OCI-LY7 (cell line): ENCODE measurements around the gene CNNM4. TPM values are rescaled to one million over a fixed set of nuclear protein-coding genes. Genes with fewer than 3 reads are reported as not detected.

Experiments
- Bru-seq: library from RNA; stranded (reverse); fragments of 400-500 nt; gene quantifications from one replicate; lab custom pipeline; 2021; lab: Mats Ljungman, UMichigan
- BruChase-seq, 2 experiments: library from RNA; stranded (reverse); fragments of 400-500 nt; gene quantifications; one replicate each; lab custom pipeline; 2021; lab: Mats Ljungman, UMichigan
- BruUV-seq: library from RNA; stranded (reverse); fragments of 400-500 nt; replicated peaks from 2 replicates; lab custom pipeline; 2021; lab: Mats Ljungman, UMichigan
- CTCF ChIA-PET: fragments of 300-600 bp; sonication (Branson Sonifier 250); formaldehyde crosslinking; loops from one replicate; lab custom pipeline; 2022; ENCODE audit warnings: antibody characterized with exemption; ENCODE audit not compliant: unreplicated experiment; lab: Charles Lee
- POLR2A ChIA-PET: fragments of 300-600 bp; sonication (Branson Sonifier 250); formaldehyde crosslinking; loops from one replicate; lab custom pipeline; 2022; ENCODE audit warnings: antibody characterized with exemption; lab: Charles Lee
- DNase-seq: peaks from one replicate; pipeline ENCODE4 v3.0.0-alpha.2; 2015; ENCODE audit warnings: low spot score
- H2AFZ ChIP-seq: fragments of 200-600 bp; sonication (generic), shearing (Covaris generic); 2 replicates; pipeline ENCODE4 v1.6.1; 2014; ENCODE audit warnings: mild to moderate bottlenecking, antibody characterized with exemption, low read length, moderate library complexity
- H3K27ac ChIP-seq: fragments of 200-600 bp; sonication (generic); 2 replicates; pipeline ENCODE4 v1.5.1; 2014; ENCODE audit warnings: mixed run types, low read depth, mild to moderate bottlenecking, moderate library complexity, low read length, inconsistent platforms; ENCODE audit not compliant: poor library complexity, severe bottlenecking
- H3K36me3 ChIP-seq: fragments of 200-600 bp; sonication (generic); 2 replicates; pipeline ENCODE4 v1.6.1; 2014; ENCODE audit warnings: mild to moderate bottlenecking, antibody characterized with exemption, low read length, moderate library complexity, mixed read lengths; ENCODE audit not compliant: insufficient read depth
- H3K4me1 ChIP-seq: fragments of 200-600 bp; sonication (generic); 2 replicates; pipeline ENCODE4 v1.5.1; 2014; ENCODE audit warnings: mild to moderate bottlenecking, low read length; ENCODE audit not compliant: insufficient read depth, poor library complexity, severe bottlenecking
- H3K4me2 ChIP-seq: fragments of 200-600 bp; sonication (generic); 2 replicates; pipeline ENCODE4 v1.6.1; 2014; ENCODE audit warnings: mild to moderate bottlenecking, low read length
- H3K4me3 ChIP-seq: fragments of 200-600 bp; sonication (generic); 2 replicates; pipeline ENCODE4 v1.5.1; 2014; ENCODE audit warnings: mild to moderate bottlenecking, low read depth, low read length; ENCODE audit not compliant: poor library complexity, severe bottlenecking
- H3K79me2 ChIP-seq: fragments of 200-600 bp; sonication (generic); 2 replicates; pipeline ENCODE4 v1.6.1; 2016; ENCODE audit warnings: low read depth, mild to moderate bottlenecking, low read length, moderate library complexity, mixed read lengths; ENCODE audit not compliant: insufficient read depth
- H3K9me2 ChIP-seq: fragments of 200-600 bp; sonication (generic); 2 replicates; pipeline ENCODE4 v1.6.1; 2016; ENCODE audit warnings: mild to moderate bottlenecking, low read length, mixed read lengths; ENCODE audit not compliant: insufficient read depth
- H3K9me3 ChIP-seq: fragments of 200-600 bp; sonication (generic); 2 replicates; pipeline ENCODE4 v1.6.1; 2014; ENCODE audit warnings: mild to moderate bottlenecking, mixed run types, low read length, mixed read lengths
- H4K20me1 ChIP-seq: fragments of 200-600 bp; sonication (generic); 2 replicates; pipeline ENCODE4 v1.6.1; 2014; ENCODE audit warnings: mild to moderate bottlenecking, antibody characterized with exemption, low read length, moderate library complexity, mixed read lengths; ENCODE audit not compliant: insufficient read depth
- EZH2phosphoT487 ChIP-seq: fragments of 200-600 bp; sonication (generic); IDR thresholded peaks from 2 replicates; pipeline ENCODE4 v1.6.1; 2018; ENCODE audit warnings: low read depth, borderline replicate concordance, mild to moderate bottlenecking, mixed run types, antibody characterized with exemption, low read length, moderate library complexity, mixed read lengths
- intact Hi-C: fragments of 100-400 bp; cut with micrococcal nuclease; formaldehyde crosslinking; loops from one replicate; pipeline ENCODE4 v1.10.0; 2022; ENCODE audit not compliant: unreplicated experiment
- long read RNA-seq: library from polyadenylated mRNA; stranded (forward); transcript quantifications from one replicate; pipeline ENCODE4 v2.0.0, GENCODE V29; 2022
- total RNA-seq, 2 experiments: library from RNA; depleted of rRNA in 1 of 2; stranded (reverse); fragments of >200 nt in 1 of 2; shearing (Covaris generic) in 1 of 2; gene quantifications; 2 replicates each; pipeline ENCODE4 v1.2.3, GENCODE V29; 2014 to 2022
- TF ChIP-seq, protein P1 (sequence below): fragments of 200-600 bp; sonication (generic); conservative IDR thresholded peaks from 2 replicates; pipeline ENCODE4 v1.5.1; 2014; ENCODE audit warnings: mild to moderate bottlenecking, antibody characterized with exemption, low read length, moderate library complexity, mixed read lengths

The CNNM4 gene
- 5.1 and 5.4 TPM in 2 replicates for total RNA-seq (2014; rRNA removed; shearing (Covaris generic))
- 5.9 and 6.4 TPM in 2 replicates for total RNA-seq (2022)
- Bru-seq, nascent RNA, result percentile 48 among the genes with signal in this experiment
- BruChase-seq, experiment 1, labeled RNA remaining after a 6-hour chase, result percentile 49 among the genes with signal in this experiment
- BruChase-seq, experiment 2, labeled RNA remaining after a 2-hour chase, result percentile 50 among the genes with signal in this experiment
- long read RNA-seq, full-length matches to known transcripts, result 3 of 10 reads
- long read RNA-seq, partial matches to known transcripts, result 5 of 10 reads
- long read RNA-seq, other reads (novel, unspliced or antisense), result 2 of 10 reads

DNA sequence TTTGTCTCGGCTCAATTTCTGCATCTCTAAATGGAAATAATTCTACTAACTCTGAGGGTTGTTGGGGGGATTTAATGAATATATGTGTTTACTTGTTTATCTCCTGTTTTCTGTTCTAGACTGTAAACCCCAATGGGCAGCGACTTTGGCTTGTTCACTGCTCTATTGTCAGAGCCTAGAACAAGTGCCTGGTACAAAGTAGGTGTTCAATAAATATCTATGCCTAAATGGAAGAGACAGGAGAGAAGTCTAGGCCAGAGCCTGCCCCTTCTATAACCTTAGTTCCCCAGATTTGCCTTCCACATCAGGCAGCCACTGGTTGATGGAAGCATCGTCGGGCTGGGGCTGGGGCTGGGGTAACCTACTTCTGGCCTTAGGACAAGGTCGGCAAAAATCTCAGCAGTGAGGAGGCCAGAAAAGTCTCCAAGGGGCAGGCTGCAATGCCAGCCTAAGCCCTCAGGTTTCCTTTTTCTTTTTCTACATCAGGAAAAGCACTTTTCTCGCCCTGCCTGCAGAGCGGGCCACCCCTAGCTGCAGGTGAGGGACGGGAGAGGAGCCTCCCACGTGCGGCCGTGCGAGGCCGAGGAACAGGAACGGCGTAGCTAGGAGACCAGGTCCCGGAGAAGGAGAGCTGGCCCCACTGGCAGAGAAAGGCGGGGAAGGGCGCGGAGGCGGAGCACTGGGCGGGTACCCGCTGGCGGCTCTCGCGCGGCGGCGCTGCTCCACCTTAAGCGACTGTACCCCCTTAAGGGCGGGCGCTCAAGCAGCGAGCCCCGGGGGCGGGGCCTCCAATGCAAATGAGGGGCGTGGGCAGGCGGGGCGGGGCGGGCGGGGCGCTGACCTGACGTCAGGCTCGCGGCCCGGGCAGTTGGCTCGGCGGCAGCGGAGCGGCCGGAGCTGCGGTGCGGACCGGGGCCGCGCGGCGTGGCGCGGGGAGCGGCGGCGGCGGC lies at the start of gene CNNM4:
Gene CNNM4, plus strand, starts transcription at position 867 of the 950 bp plus-strand sequence. CDS start 98 bp downstream, outside the sequence.
- Histone ChIP-seq H3K9me3 (no peaks in the 10 kb centered on the region), H3K36me3 (no peaks in the 10 kb centered on the region), H3K9me2 (no peaks in the 10 kb centered on the region), H4K20me1 (peaks cover 6% of the 10 kb centered on the region; the same call in 1 of the 2 replicates), H3K4me1 (peaks cover 45% of the 10 kb centered on the region), H3K27ac (peak within 1 kb of the TSS; percentile 37), H2AFZ (peak within 1 kb of the TSS; percentile 88), H3K4me3 (peak within 1 kb of the TSS; percentile 69), H3K79me2 (peaks cover 23% of the 10 kb centered on the region; the same call in 1 of the 2 replicates), H3K4me2 (peak within 1 kb of the TSS; percentile 87)
- BruUV-seq, result no TSS peak
- ChIA-PET POLR2A (interaction anchor here (0.9 to 6.5 kb wide), 2 partner anchors 14 to 55 kb away, joined by 3 to 44 read pairs; no protein-coding TSS in a partner anchor), CTCF (interaction anchor here (0.6 to 1.3 kb wide), 2 partner anchors 14 to 19 kb away, joined by 4 to 5 read pairs; no protein-coding TSS in a partner anchor)
- intact Hi-C loops, result loop anchor here (5.0 kb wide), 3 partner anchors 57 to 123 kb away; partner anchors contain the start of genes ANKRD39, CNNM3 and KANSL3
- no peak for TF ChIP-seq EZH2phosphoT487
- TF ChIP-seq, protein P1, sequence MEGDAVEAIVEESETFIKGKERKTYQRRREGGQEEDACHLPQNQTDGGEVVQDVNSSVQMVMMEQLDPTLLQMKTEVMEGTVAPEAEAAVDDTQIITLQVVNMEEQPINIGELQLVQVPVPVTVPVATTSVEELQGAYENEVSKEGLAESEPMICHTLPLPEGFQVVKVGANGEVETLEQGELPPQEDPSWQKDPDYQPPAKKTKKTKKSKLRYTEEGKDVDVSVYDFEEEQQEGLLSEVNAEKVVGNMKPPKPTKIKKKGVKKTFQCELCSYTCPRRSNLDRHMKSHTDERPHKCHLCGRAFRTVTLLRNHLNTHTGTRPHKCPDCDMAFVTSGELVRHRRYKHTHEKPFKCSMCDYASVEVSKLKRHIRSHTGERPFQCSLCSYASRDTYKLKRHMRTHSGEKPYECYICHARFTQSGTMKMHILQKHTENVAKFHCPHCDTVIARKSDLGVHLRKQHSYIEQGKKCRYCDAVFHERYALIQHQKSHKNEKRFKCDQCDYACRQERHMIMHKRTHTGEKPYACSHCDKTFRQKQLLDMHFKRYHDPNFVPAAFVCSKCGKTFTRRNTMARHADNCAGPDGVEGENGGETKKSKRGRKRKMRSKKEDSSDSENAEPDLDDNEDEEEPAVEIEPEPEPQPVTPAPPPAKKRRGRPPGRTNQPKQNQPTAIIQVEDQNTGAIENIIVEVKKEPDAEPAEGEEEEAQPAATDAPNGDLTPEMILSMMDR, result 0 out of 2 replicates have a peak, but pooled peaks have one; percentile 3
- peak; percentile 95 for DNase-seq

GRCh38 chr2:96710985-96711384 lies 49.7 kb upstream of the CNNM4 start:
- POLR2A ChIA-PET, result no interaction called here
- Histone ChIP-seq H3K36me3 (peaks cover 68% of the 10 kb centered on the region), H3K9me3 (no peaks in the 10 kb centered on the region), H3K9me2 (no peaks in the 10 kb centered on the region), H2AFZ (no peak overlapping the region), H3K27ac (no peak overlapping the region), H3K4me2 (no peak overlapping the region), H4K20me1 (no peaks in the 10 kb centered on the region), H3K4me3 (no peak overlapping the region), H3K4me1 (no peaks in the 10 kb centered on the region), H3K79me2 (no peaks in the 10 kb centered on the region)
- CTCF ChIA-PET, result no interaction called here
- BruUV-seq, result no TSS peak
- intact Hi-C loops, result no loop called here
- TF ChIP-seq EZH2phosphoT487, result no peak
- TF ChIP-seq, protein P1, result no peak
- DNase-seq, result no peak
